GM12878 (cell line): ENCODE measurements around the gene ALG10.

Experiments used
- DPF2 ChIP-seq: fragments of 450-650 bp; IDR thresholded peaks from 2 replicates; pipeline ENCODE4 v1.6.1; 2017; ENCODE audit warnings: mild to moderate bottlenecking
- TF ChIP-seq, protein P1 (sequence below): IDR thresholded peaks from 2 replicates; pipeline ENCODE4 v1.6.1; 2011; ENCODE audit warnings: low read depth, low read length, improper control_type of control experiment, borderline replicate concordance

DNA sequence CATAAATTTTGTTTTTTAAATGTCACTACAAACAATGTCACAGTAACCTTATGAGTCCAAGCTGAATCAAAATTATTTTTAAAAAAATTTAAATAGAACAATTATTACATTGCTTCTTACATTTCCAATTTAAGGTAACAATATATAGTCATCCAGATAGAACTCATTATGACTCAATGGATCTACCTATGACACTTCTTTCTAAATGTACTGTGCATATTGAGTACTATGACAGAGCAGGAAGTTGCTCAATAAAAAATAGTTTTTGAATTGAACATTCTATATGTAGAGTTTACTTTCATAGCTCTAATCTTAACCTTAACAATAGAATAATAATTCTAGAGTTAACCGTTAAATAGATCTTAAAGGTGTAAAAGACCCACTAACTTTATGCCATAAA is 44.4 kb upstream of the ALG10 start:
- TF ChIP-seq, protein P1, sequence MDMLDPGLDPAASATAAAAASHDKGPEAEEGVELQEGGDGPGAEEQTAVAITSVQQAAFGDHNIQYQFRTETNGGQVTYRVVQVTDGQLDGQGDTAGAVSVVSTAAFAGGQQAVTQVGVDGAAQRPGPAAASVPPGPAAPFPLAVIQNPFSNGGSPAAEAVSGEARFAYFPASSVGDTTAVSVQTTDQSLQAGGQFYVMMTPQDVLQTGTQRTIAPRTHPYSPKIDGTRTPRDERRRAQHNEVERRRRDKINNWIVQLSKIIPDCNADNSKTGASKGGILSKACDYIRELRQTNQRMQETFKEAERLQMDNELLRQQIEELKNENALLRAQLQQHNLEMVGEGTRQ = no peak
- no peak for TF ChIP-seq DPF2
